HEK293T (cell line): ENCODE measurements around the gene UVRAG.

Experiments used
- CTCF ChIA-PET: fragments of 350-600 bp; formaldehyde crosslinking; extraction: SDS; loops from one replicate; lab custom pipeline; 2021; ENCODE audit warnings: antibody characterized with exemption, inconsistent platforms; lab: Yijun Ruan, JAX
- POLR2A ChIA-PET: fragments of 350-600 bp; formaldehyde crosslinking; extraction: SDS; loops from one replicate; lab custom pipeline; 2020; ENCODE audit warnings: antibody characterized with exemption, inconsistent platforms; lab: Yijun Ruan, JAX
- DNase-seq: peaks from one replicate; pipeline ENCODE4 v3.0.0; 2012; ENCODE audit warnings: mixed read lengths; ENCODE audit errors: extremely low spot score
- BHLHE40 ChIP-seq: fragments of 450-650 bp; IDR thresholded peaks from 2 replicates; pipeline ENCODE4 v1.6.1; 2016; ENCODE audit warnings: mild to moderate bottlenecking, moderate library complexity, borderline replicate concordance
- CTBP1 ChIP-seq: fragments of 450-650 bp; IDR thresholded peaks from 2 replicates; pipeline ENCODE4 v1.6.1; 2016; ENCODE audit warnings: borderline replicate concordance
- ELF4 ChIP-seq: fragments of 450-650 bp; IDR thresholded peaks from 2 replicates; pipeline ENCODE4 v1.6.1; 2017; ENCODE audit warnings: antibody characterized with exemption
- FOXA1 ChIP-seq: fragments of 450-650 bp; IDR thresholded peaks from 2 replicates; pipeline ENCODE4 v1.6.1; 2016; ENCODE audit warnings: mild to moderate bottlenecking
- FOXK2 ChIP-seq: fragments of 450-650 bp; IDR thresholded peaks from 2 replicates; pipeline ENCODE4 v1.6.1; 2016; ENCODE audit warnings: mild to moderate bottlenecking
- FOXM1 ChIP-seq: fragments of 450-650 bp; IDR thresholded peaks from 2 replicates; pipeline ENCODE4 v1.6.1; 2017; ENCODE audit warnings: mild to moderate bottlenecking, borderline replicate concordance
- HDGF ChIP-seq: fragments of 450-650 bp; IDR thresholded peaks from 2 replicates; pipeline ENCODE4 v1.6.1; 2017; ENCODE audit warnings: antibody characterized with exemption, borderline replicate concordance
- L3MBTL2 ChIP-seq: fragments of 450-650 bp; conservative IDR thresholded peaks from 2 replicates; pipeline ENCODE4 v1.6.1; 2016; ENCODE audit warnings: mild to moderate bottlenecking
- LEF1 ChIP-seq: fragments of 450-650 bp; IDR thresholded peaks from 2 replicates; pipeline ENCODE4 v1.6.1; 2017; ENCODE audit warnings: mild to moderate bottlenecking, borderline replicate concordance
- NFRKB ChIP-seq: fragments of 450-650 bp; IDR thresholded peaks from 2 replicates; pipeline ENCODE4 v1.6.1; 2016; ENCODE audit warnings: mild to moderate bottlenecking, moderate library complexity
- PKNOX1 ChIP-seq: fragments of 450-650 bp; IDR thresholded peaks from 2 replicates; pipeline ENCODE4 v1.6.1; 2016
- SP1 ChIP-seq: fragments of 450-650 bp; IDR thresholded peaks from 2 replicates; pipeline ENCODE4 v1.6.1; 2017
- SUZ12 ChIP-seq: fragments of 450-650 bp; IDR thresholded peaks from 2 replicates; pipeline ENCODE4 v1.6.1; 2016; ENCODE audit warnings: mild to moderate bottlenecking
- TARDBP ChIP-seq: fragments of 450-650 bp; IDR thresholded peaks from 2 replicates; pipeline ENCODE4 v1.6.1; 2016
- ZNF384 ChIP-seq: fragments of 450-650 bp; IDR thresholded peaks from 2 replicates; pipeline ENCODE4 v1.6.1; 2016

Gene UVRAG

GRCh38 chr11:76190376-76190775, 375.4 kb downstream of the UVRAG start:
- no peak for TF ChIP-seq CTBP1
- TF ChIP-seq BHLHE40 = no peak
- no peak for TF ChIP-seq SP1
- TF ChIP-seq L3MBTL2 = no peak
- no peak for TF ChIP-seq FOXM1
- TF ChIP-seq NFRKB = no peak
- TF ChIP-seq TARDBP = no peak
- no peak for TF ChIP-seq FOXA1
- TF ChIP-seq LEF1 = no peak
- TF ChIP-seq FOXK2 = no peak
- no peak for TF ChIP-seq HDGF
- no peak for TF ChIP-seq ELF4
- no peak for TF ChIP-seq PKNOX1
- no peak for TF ChIP-seq ZNF384
- TF ChIP-seq SUZ12 = no peak
- DNase-seq = no peak
- POLR2A ChIA-PET = no interaction called here
- CTCF ChIA-PET = no interaction called here
